Uterus (tissue), 4 donors: ENCODE data around the gene FILIP1L. TPM values are rescaled to one million over a fixed set of nuclear protein-coding genes. Genes with fewer than 3 reads are reported as not detected.

Source experiments
- DNase-seq, 2 donors: peaks; one replicate each; pipeline ENCODE4 v3.0.0-alpha.2; 2019 to 2020
- H3K27ac ChIP-seq, 2 donors: fragments of 200-600 bp; sonication (generic); 1 replicate in 1 of 2; 2 replicates in 1 of 2; pipeline ENCODE4 v1.5.1; 2016 to 2018
- H3K27me3 ChIP-seq, 2 donors: fragments of 200-600 bp; sonication (generic); one replicate each; pipeline ENCODE4 v1.5.1; 2018 to 2019; ENCODE audit warnings: control low read depth in 1 of 2
- H3K36me3 ChIP-seq, 2 donors: fragments of 200-600 bp; sonication (generic); one replicate each; pipeline ENCODE4 v1.5.1; 2019; ENCODE audit warnings: control low read depth in 1 of 2
- H3K4me1 ChIP-seq, 2 donors: fragments of 200-600 bp; sonication (generic); one replicate each; pipeline ENCODE4 v1.5.1; 2018 to 2019; ENCODE audit warnings: control low read depth in 1 of 2
- H3K4me3 ChIP-seq, 2 donors: fragments of 200-600 bp; sonication (generic); 1 replicate in 1 of 2; 2 replicates in 1 of 2; pipeline ENCODE4 v1.5.1; 2018 to 2019; ENCODE audit warnings: mild to moderate bottlenecking in 1 of 2
- H3K9me3 ChIP-seq, 2 donors: fragments of 200-600 bp; sonication (generic); one replicate each; pipeline ENCODE4 v1.5.1; 2019; ENCODE audit warnings: control low read depth in 1 of 2
- CTCF ChIP-seq, 4 experiments: fragments of 200-600 bp in 2 of 4; fragments of 450-650 bp in 2 of 4; sonication (generic) in 2 of 4; IDR thresholded peaks; one replicate each; pipeline ENCODE4 v1.5.1; 2016 to 2019; ENCODE audit warnings: antibody characterized with exemption in 4 of 4, mild to moderate bottlenecking in 2 of 4, moderate library complexity in 1 of 4
- POLR2A ChIP-seq, 2 donors: fragments of 450-650 bp; IDR thresholded peaks; one replicate each; pipeline ENCODE4 v1.6.1; 2016; ENCODE audit warnings: antibody characterized with exemption in 2 of 2, mild to moderate bottlenecking in 1 of 2, moderate library complexity in 1 of 2
- intact Hi-C: fragments of 100-400 bp; cut with DNase I; formaldehyde crosslinking; loops from one replicate; pipeline ENCODE4 v1.15.1; 2023; ENCODE audit warnings: low total_unique reads
- total RNA-seq, 4 donors: library from RNA; depleted of rRNA in 3 of 4; stranded (reverse); fragments of >200 nt in 3 of 4; gene quantifications; one replicate each; pipeline versions ENCODE4 v1.1.0 to v1.2.4, GENCODE V29; 2014 to 2023
- donor health status: DM: yes; HTN: yes; CAD: no.

Gene FILIP1L
- total RNA-seq, 4 donors from 2014 or later, result 48.5 to 99.1 (median 66.3) TPM

GRCh38 chr3:99823723-99824711, 290.3 kb downstream of the FILIP1L start:
- Histone ChIP-seq H3K4me1 (peaks cover 0 to 1% of the 10 kb centered on the region in 2 donors), H3K27ac (no peak overlapping the region), H3K27me3 (no peaks in the 10 kb centered on the region), H3K36me3 (no peaks in the 10 kb centered on the region), H3K4me3 (no peak overlapping the region), H3K9me3 (no peaks in the 10 kb centered on the region)
- TF ChIP-seq POLR2A (IDR thresholded peaks at IDR 0.05), result no peak
- no peak for TF ChIP-seq CTCF (IDR thresholded peaks at IDR 0.05)
- no peak for DNase-seq
- intact Hi-C loops, result no loop called here

GRCh38 chr3:99818818-99819217, 295.5 kb downstream of the FILIP1L start:
- Histone ChIP-seq H3K36me3 (no peaks in the 10 kb centered on the region), H3K9me3 (no peaks in the 10 kb centered on the region), H3K4me1 (peaks cover 0 to 4% of the 10 kb centered on the region in 2 donors), H3K27ac (peak overlapping the region in 1 of 2 donors; percentile 87), H3K4me3 (peak overlapping the region in 1 of 2 donors; percentile 83), H3K27me3 (no peaks in the 10 kb centered on the region)
- TF ChIP-seq POLR2A (IDR thresholded peaks at IDR 0.05) (no peak), CTCF (IDR thresholded peaks at IDR 0.05) (no peak)
- intact Hi-C loops, result no loop called here
- DNase-seq, result no peak

- intact Hi-C loops, result no loop called here
- H3K27ac ChIP-seq, result peak within 1 kb of the TSS; percentile 87 to 93
- no peaks in the 10 kb centered on the region for H3K9me3 ChIP-seq
- peaks cover 0 to 4% of the 10 kb centered on the region in 2 donors for H3K4me1 ChIP-seq
- H3K4me3 ChIP-seq, result peak within 1 kb of the TSS; percentile 45 to 83
- peak in 3 of 4 experiments; percentile 12 to 40 (median 38) for TF ChIP-seq CTCF (IDR thresholded peaks at IDR 0.05)
- TF ChIP-seq POLR2A (IDR thresholded peaks at IDR 0.05), result peak; percentile 65 to 73
- DNase-seq, result peak; percentile 93 to 94
- H3K36me3 ChIP-seq, result no peaks in the 10 kb centered on the region
- H3K27me3 ChIP-seq, result no peaks in the 10 kb centered on the region
These were observed 296.7 kb downstream of the FILIP1L start, which contains the start of gene CMSS1 for GRCh38 chr3:99817437-99818240. Gene CMSS1, plus strand, starts transcription at chr3:99817862.

- peaks cover 0 to 4% of the 10 kb centered on the region in 2 donors for H3K4me1 ChIP-seq
- H3K36me3 ChIP-seq, result no peaks in the 10 kb centered on the region
- DNase-seq, result no peak
- H3K9me3 ChIP-seq, result no peaks in the 10 kb centered on the region
- intact Hi-C loops, result no loop called here
- peak overlapping the region; percentile 45 to 83 for H3K4me3 ChIP-seq
- TF ChIP-seq POLR2A (IDR thresholded peaks at IDR 0.05) (no peak), CTCF (IDR thresholded peaks at IDR 0.05) (no peak)
- no peaks in the 10 kb centered on the region for H3K27me3 ChIP-seq
- H3K27ac ChIP-seq, result peak overlapping the region; percentile 87 to 93
These were observed 297.3 kb downstream of the FILIP1L start for GRCh38 chr3:99817047-99817436.
